Skin of body (tissue), 2 donors: ENCODE data around the gene SIGLEC15. TPM values are rescaled to one million over a fixed set of nuclear protein-coding genes. Genes with fewer than 3 reads are reported as not detected.
"Not testable (repeated sequence)": the region's sequence is repeated elsewhere in the genome, so short reads cannot be mapped to it uniquely, and the experiment has no call there.

Experiments used
- DNase-seq: peaks from one replicate; lab custom pipeline; 2025; lab: John Stamatoyannopoulos, UW
- total RNA-seq: library from RNA; depleted of rRNA; stranded (reverse); fragments of >200 nt; gene quantifications from one replicate; pipeline ENCODE4 v1.2.3, GENCODE V29; 2014

The SIGLEC15 gene
- total RNA-seq, 1 donor from 2014 or later = not detected

DNA sequence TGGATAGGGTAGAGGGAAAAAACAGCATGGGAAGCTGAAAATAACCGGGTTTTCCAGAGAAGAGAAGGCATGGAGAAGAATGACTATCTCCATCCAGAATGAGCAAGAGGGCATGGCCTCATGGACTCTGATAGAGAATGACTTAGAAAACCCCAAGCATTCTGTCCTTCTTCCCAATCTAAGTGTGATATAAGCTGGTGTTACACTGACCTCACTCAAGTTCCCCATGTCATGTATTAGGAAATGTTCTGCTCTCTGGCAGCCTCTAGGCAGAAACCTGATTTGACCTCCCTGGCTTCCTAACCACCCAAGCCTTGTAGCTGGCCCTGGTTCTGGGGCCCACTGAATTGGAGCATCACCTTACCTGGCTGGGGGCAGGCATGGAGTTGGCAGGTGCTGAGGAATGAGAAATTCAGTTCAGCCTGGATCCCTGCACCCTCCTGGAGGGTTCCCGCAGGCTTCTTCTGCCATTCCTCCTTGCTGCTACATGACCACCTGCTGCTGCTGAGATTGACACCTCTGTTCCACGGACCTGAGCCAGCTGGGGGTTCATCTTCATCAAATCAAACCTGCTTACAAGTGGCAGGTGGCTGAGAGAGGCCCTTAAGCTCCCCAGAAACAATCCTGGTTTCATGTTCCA, 5.2 kb upstream of the SIGLEC15 start:
- DNase-seq = no peak

- DNase-seq = no peak
Observed at GRCh38 chr18:45821026-45821425, 4.4 kb upstream of the SIGLEC15 start.

DNA sequence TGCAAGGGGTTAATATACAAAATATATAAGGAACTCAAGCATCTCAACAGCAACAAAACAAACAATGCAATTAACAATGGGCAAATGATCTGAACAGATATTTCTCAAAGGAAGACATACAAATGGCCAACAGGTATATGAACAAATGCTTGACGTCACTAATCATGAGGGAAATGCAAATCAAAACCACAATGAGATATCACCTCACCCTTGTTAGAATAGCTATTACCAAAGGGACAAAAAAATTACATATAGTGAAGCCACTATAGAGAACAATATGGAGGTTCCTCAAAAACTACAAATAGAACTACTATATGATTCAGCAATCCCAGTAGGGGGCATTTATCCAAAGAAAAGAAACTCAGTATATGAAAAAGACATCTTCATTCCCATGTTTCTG, 3.8 kb upstream of the SIGLEC15 start:
- no peak for DNase-seq

DNA sequence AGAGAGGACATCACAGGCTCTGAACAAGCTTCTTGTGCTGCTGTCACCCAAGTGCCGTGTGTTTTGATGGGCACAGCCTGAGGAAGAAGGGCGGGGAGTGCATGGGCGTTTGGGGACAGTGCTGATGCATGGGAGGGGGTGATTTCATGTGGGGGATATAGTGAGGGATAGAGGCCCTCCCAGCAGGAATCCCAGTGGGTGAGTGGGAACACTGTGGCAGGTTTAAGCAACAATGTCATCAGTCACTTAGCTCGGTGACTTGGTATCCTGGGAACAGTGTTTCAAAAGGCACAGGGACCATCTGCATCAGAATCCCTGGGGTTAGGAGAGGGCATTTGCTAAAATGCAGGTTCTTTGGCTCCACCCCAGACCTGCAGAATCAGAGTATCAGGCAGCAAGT, 609 bp downstream of the SIGLEC15 start:
- no peak for DNase-seq

DNA sequence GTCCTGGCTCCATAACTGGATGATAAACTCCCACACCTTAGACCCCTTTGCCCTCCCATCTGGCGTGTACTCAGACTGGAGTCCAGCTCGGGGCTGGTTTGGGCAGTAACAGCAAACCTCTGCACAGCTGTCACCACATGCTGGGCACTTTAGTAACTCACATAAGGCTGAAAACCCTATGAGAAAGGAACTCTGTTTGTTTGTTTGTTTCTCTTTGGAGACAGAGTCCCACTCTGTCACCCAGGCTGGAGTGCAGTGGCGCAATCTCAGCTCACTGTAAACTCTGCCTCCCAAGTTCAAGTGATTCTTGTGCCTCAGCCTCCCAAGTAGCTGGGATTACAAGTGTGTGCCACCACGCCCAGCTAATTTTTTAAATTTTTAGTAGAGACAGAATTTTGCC, 1.2 kb downstream of the SIGLEC15 start:
- not testable (repeated sequence) for DNase-seq

DNA sequence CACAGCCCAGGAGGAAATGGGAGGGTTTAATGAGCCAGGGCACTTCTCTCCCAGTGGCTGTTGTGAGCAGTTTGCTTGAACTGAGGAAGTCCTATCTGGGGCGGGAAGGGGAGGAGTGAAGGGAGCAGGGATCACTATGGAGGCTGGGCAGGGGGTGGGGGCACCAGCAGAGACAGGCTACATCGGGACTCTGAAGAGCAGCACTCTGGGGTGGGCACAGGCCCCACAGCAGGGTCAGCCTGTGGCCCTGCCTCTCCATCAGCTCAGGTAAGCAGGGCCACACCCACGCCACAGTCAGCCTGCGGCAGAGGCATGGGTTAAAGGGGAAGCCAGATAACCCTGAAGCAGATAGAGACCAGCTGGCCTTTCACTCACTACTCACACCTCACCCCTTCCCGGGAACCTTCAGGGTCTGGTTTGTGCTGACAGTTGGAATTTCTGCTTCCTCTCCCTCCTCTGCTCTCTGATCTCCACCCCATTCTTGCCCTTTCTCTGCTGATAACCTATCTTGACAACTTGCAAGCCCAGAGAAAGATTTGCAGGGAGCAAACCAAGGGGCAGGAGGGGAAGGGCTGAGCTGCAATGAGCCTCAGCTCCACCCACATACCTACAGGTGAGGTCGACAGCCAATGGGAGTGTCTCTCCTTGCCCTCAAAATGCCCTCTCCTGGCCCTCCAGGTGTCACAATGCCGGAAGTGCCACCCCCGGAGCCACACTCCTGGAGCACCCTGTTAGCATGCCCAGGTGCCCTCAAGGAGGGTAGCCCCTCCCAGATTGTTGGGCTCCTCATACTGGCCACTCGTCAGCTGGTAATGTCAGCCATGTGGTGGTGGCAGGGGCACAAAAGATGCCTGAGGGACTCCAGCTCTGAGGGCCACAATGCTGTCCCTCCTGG, 3.7 kb downstream of the SIGLEC15 start:
- no peak for DNase-seq

DNA sequence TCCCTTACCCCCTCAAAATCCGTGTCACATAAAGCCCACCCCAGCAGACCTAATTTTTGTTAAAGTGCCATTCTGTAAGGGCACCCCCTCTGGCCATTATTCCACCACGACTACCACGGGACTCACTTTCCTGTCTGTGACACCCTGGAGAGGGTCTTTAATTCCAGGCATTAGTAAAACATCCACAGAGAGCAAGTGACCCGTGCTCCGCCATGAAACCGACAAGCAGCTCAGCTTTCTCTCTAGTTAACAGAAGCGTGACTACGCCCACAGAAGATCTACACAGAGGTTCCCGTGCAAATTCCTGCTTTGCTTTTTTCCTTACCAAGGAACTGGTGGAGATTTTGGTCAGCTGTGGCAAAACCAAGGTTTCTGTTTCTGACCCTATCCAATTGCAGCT, 4.4 kb downstream of the SIGLEC15 start:
- no peak for DNase-seq

DNA sequence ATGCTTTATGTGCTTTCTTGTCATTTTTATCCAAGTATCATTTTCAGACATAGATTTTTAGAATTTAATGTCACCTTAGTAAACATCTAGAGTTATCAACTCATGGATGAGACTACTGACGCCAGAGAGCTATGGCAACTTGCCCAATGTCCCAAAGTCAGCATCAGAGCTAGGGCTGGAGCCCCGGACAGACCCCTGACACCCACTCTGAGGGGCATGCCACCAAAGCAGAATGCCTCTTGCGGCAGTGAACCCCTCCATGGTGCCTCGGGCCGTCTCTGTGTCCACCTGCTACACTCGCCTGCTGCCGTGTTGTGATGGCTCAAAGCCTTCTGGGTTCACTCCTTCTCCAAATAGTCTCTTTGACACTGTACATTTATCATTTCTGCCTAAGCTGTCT, 5.4 kb downstream of the SIGLEC15 start:
- no peak for DNase-seq

GRCh38 chr18:45833846-45834245, 8.4 kb downstream of the SIGLEC15 start:
- DNase-seq = no peak

GRCh38 chr18:45834306-45834705, 8.8 kb downstream of the SIGLEC15 start:
- DNase-seq = no peak

DNA sequence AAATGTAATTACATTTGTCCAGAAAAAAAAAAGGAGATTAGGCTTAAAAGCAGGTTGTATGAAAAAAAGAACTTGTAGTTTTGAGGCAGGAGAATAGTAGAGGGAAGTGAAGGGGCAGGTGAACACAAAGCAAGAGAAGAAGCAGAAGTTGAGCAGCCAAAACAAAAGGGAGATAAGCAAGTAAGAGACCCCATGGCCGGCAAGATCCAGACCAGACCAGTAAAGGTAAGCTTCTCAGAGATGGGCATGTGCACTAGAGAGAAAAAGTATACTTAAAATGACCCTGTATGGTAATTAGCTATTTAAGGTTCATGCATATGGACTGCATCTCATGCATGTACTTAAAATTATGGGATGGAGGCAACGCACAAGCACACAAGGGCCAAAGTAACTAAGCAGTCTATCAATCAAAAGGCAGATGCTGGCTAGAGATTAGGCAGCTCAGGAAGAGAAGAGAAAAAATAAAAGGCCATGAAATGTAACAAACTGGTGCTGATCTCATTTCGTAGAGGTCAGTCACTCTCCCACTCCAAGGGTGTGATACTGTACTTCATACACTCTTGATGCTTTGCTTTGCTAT, 9.7 kb downstream of the SIGLEC15 start:
- no peak for DNase-seq

GRCh38 chr18:45836242-45837205, 11.0 kb downstream of the SIGLEC15 start:
- no peak for DNase-seq

- no peak for DNase-seq
Observed at GRCh38 chr18:45837283-45838070, 12.0 kb downstream of the SIGLEC15 start.

- DNase-seq = no peak
Observed at GRCh38 chr18:45838302-45839070, 13.0 kb downstream of the SIGLEC15 start.

DNA sequence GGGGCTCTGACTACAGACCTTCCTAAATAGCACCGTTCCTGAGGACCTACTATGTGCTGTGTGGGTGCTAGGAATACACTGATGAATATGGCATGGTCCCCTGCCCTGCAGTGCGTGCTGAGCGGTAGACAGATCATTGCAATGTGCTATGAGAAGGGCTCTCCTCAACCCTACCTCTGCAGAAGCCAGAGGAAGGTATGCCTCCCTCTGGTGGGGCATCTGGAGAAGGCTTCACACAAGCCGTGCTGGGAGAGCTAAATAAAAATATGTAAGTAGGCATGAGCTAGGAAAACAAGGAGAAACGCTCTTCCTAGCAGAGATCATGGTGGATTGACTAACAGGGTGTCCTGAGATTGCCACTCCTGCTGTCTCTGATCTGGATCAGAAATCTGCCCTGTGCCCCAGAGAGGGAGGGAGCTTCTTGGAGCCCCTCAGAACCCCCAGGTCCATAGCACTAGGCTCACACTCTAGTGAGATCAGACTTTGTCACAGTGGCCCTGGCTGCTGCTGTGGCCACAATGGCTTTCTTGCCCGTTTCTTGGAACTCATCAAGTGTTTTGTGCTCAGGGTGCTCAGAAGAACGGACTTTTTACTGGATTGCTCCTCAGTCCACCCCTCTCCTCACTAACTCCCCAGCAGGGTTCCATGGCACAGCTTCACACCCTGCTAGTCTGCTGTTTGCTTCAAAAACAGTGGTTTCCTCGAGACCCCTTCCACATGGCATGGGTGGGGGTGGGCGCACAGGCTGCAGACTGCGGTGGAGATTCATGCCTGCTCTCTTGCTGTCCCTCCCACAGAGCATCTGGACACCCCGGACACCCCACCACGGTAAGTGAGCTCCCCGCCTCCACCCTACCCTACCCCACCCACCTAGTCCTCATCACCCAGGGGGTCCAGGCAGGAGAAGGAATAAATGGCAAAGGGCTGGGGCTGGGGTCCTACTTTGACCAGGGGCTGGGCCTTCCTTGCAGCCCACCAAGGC, 14.2 kb downstream of the SIGLEC15 start:
- no peak for DNase-seq

- no peak for DNase-seq
Observed at GRCh38 chr18:45841060-45841764, 15.7 kb downstream of the SIGLEC15 start.

DNA sequence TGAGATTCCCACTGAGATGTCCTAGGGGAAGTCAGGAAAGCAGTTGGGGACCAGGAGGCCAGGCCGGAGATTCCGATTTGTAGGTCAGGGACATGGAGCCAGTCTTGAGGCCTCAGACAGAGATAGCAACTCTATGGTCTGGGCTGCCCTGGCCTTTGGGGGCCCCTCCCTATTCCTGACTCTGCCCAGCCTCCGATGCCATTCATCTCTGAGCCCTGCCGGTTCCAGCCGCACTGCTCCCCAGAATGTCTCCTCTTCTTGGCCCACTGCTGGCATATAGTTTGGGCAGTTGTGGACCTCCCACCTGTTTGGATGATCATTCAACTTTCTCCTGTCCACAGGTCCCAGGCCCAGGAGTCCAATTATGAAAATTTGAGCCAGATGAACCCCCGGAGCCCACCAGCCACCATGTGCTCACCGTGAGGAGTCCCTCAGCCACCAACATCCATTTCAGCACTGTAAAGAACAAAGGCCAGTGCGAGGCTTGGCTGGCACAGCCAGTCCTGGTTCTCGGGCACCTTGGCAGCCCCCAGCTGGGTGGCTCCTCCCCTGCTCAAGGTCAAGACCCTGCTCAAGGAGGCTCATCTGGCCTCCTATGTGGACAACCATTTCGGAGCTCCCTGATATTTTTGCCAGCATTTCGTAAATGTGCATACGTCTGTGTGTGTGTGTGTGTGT, 16.4 kb downstream of the SIGLEC15 start:
- no peak for DNase-seq
